HG03060 (cell line): Measurements from ENCODE around the gene TRPM3.
"Not testable (repeated sequence)": the region's sequence is repeated elsewhere in the genome, so short reads cannot be mapped to it uniquely, and the experiment has no call there.

ENCODE experiments used
- ATAC-seq: cut with Tn5 transposase; IDR thresholded peaks from one replicate; pipeline ENCODE4 v1.9.1; 2021; ENCODE audit warnings: low read depth, moderate number of reproducible peaks; ENCODE audit not compliant: unreplicated experiment

The TRPM3 gene

GRCh38 chr9:70683841-70684240 lies 437.6 kb downstream of the TRPM3 start:
- no peak for ATAC-seq

DNA sequence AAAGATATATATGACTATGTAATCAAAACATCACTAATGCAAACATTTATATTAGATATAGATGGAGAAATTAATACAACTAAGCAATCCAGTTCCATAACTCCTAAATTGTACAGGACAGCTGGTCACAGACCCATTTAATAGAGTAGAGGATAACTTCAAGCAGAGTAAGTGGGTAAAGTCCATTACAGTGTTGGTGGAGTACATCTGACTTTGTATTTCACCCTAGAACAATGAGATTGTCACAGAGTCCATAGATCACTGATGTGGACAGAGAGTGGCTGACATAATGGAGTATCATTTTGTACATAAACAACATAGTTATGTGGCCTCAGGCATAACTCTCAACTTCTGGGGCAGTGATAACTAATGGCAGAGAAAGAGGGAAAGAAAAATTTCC lies 439.1 kb downstream of the TRPM3 start:
- no peak for ATAC-seq

DNA sequence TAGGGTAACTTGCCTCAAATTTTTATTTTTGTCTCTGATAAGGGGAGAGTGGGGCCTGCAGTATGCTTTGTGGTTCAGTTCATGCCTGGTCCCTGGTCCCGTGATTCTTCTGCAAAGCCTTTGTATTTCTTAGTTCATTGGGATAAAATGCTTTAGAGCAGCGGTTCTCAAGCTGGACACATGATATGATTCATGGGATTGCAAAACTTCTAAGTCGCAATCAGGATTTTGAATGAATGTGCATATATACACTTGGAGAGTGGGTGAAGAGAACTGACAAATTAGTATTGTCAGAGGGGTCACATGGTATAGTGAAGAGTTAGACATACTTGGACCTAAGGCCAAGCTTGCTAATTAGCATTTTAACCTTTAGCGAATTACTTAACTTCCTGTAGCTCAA lies 441.6 kb downstream of the TRPM3 start:
- ATAC-seq = no peak

DNA sequence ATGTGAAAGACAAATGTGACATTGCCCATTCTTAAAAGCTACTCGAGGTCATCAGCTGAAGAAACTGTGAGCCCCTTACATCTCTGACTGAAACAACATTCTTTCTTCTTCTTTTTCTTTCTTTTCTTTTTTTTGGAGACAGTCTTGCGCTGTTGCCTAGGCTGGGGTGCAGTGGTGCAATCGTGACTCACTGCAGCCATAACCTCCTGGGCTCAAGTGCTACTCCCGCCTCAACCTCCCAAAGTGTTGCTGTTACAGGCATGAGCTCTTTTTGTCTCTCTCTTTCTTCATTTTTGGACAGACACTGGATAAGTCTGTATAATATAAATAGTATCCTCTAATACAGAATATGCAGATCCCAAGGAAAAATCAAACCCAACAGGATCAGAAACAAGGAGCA lies 443.3 kb downstream of the TRPM3 start:
- no peak for ATAC-seq

DNA sequence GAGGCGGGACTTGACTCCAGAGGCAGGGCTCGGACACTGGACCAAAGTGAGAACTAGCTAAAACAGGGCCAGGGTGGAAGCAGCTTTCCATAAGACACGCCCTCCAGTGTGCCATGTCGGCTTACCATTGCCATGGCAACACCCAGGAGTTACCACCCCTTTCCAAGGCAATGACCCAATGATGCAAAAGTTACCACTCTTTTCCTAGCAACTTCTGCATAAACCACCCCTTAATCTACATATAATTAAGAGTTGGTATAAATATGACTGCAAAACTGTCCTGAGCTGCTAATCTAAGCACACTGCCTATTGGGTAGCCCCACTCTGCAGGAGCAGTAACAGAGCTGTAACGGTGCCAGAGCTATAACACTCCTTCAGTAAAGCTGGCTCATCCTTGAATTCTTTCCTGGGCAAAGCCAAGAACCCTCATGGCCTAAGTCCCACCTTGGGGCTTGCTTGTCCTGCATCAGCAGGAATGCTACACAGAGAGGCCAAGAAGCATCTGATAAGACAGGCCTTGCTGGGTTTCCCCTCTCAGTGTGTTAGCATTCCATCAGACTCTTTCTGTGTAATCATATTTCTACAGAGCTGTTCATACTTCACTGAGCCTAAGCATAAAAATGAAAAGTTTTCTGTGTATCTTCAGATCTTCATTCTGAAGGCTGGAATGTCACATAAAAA lies 444.2 kb downstream of the TRPM3 start:
- no peak for ATAC-seq

DNA sequence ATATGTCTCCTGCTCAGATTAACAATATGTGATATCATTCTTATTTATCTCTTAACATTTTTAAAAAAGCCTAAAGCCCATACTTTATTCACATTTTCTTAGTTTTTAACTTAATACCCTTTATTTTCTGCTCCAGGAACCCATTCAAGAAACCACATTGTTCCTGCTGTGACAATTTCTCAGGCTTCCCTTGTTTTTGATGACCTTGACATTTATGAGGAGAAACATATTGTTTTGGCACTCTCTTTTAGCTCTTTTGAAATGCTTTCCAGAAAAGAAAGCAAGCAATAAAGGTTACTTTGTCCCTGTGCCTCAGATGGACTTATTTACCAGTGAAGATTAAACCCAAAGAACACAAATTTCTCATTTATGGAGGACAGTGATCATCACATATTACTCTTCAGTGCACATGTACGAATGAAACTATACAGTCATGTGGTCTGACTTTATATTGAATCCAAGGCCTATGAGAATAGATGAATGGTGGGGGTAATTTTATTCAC lies 445.5 kb downstream of the TRPM3 start:
- ATAC-seq = no peak

DNA sequence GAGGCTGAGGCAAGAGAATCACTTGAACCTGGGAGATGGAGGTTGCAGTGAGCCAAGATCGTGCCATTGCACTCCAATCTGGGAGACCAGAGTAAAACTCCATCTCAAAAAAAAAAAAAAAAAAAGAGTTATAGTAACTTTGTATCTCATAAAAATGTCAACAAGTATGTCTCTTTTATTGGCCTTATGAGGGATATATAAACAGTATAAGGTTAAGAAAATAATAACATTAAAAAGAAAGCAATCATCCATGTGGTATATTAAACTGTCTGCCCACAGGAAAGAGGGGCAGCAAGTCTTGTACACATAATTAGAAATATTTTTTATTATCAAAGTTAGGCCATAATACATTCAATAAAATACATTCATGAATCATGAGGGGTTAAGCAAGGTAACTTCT lies 447.6 kb downstream of the TRPM3 start:
- no peak for ATAC-seq

- ATAC-seq = no peak
Measured at GRCh38 chr9:70672161-70672649, 449.2 kb downstream of the TRPM3 start.

DNA sequence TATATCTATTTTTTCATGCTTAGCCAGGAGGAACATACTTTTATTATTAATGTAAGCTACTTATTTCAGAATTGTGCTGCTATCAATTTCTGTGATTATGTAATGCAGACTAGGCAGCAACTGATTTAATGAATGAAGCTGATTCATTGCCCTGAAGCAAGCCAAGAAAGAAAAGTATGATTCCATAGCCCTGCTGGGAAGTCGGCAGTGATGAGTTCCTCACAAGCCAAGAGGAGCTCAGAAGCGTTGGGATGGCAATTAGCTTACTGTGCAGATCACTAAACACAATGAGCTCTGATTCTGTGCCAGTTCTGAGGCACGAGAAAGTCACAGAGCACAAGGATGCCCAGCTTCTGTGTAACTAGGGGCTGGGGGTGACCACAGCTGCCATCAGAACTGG lies 452.7 kb downstream of the TRPM3 start:
- ATAC-seq = no peak

DNA sequence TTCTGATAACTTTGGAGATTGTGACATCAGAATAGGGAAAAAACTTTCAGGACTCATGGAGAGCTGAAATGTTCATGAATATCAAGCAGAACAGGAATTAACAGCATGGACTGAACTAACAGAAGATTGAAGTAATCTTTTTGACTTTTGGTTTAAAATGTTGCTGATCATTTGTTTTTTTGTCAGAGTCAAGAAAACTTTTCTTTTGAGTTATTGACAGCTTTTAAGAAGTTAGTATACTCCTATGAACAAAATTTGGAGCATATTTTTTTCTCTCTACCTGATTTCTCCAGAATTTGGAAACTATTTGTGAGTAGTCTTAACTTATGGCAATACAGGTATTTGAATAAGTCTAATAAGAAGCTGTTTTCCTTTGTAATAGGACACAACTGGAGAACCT lies 462.7 kb downstream of the TRPM3 start:
- ATAC-seq = no peak

DNA sequence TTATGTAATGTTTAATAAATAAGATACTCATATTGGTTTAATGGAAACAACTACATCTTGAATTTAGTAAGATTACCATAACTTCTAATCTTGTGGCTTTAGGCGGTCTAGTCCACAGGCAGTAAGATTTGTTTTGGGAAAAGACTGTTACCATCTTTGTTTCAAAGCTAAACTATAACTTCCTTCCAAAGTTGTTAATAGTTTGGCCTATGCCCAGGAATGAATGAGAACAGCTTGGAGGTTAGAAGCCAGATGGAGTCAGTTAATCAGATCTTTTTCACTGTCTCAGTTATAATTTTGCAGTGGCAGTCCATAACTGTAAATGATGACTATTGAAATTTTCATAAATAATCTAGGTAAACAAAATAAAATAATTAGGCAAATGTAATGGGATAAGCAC lies 465.1 kb downstream of the TRPM3 start:
- ATAC-seq = no peak

DNA sequence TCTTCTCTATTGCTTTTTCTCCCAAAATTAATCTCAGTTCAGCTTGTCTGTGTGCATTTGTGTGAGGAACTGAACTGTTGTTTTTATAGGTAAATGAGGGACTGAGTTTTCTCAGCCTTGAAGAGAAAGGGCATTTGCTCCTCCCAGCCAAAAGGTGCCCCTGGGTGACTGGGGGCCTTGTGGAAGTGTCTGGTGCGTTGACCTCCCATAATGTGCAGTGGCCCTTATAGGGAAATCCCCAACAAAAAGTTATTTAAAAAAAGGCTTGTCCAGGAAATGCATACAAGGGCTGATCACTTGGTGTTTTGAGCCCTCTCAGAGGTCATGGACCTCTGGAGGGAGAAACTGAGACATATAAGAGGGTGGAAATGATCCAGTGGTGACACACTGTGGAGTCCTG lies 467.3 kb downstream of the TRPM3 start:
- no peak for ATAC-seq

- not testable (repeated sequence) for ATAC-seq
Measured at GRCh38 chr9:70644627-70645026, 476.8 kb downstream of the TRPM3 start.

- no peak for ATAC-seq
Measured at GRCh38 chr9:70642341-70642740, 479.1 kb downstream of the TRPM3 start.

GRCh38 chr9:70641631-70642030 lies 479.8 kb downstream of the TRPM3 start:
- ATAC-seq = no peak

GRCh38 chr9:70641031-70641430 lies 480.4 kb downstream of the TRPM3 start:
- no peak for ATAC-seq

GRCh38 chr9:70639853-70640814 lies 481.3 kb downstream of the TRPM3 start:
- ATAC-seq = no peak

DNA sequence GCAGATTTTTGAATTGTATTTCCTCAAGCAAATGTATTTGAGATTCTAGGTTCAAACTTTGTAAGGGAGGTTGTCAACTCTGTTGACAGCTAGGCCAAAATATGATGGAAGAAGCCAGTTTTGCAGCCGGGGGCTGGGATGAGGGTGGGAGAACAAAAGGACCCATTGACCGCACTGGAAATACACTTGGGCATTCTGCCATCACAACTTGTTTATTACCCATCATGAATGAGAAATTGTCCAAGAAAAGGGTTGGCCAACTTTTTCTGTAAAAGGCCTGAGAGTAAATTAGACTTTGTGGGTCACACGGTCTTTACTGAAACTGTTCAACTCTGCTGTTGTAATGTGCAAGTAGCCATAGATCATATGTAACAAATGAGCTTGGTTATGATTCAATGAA lies 485.6 kb downstream of the TRPM3 start:
- no peak for ATAC-seq

DNA sequence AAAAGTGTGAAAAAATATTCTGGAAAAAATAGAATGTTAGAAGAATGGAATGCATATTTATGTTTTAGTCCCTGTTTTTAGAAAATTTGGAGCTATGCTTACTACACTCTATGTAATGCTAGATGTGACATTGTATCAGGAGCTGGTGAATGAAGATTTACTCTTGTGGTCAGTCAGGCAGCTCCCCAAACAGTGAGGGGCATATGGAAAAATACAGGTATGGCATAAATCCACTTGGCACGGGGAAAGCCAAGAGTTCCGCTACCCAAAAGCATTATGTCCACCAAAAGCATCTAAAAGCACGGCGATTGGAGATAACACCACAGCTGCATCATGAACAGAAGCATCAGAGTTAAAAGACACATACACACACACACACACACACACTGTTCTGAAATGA lies 486.7 kb downstream of the TRPM3 start:
- no peak for ATAC-seq

DNA sequence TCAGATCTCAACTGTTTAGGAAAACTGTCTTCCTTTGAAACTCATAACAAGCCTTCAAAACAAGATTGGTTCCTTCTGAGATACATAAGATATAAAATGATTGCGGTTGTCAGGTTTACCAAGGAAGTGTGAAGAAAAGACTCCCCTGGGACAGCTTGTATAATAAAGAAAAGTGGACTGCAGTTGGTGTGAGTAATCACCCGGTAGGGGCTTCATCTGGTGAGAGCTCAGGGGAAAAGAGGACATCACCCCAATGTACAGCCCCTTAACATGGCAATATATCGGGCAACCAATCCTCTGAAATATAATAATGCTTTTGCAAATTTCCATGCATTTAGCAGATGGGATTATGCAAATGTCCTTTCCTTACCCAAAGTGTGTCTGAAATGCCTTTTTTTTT lies 490.4 kb downstream of the TRPM3 start:
- ATAC-seq = no peak

DNA sequence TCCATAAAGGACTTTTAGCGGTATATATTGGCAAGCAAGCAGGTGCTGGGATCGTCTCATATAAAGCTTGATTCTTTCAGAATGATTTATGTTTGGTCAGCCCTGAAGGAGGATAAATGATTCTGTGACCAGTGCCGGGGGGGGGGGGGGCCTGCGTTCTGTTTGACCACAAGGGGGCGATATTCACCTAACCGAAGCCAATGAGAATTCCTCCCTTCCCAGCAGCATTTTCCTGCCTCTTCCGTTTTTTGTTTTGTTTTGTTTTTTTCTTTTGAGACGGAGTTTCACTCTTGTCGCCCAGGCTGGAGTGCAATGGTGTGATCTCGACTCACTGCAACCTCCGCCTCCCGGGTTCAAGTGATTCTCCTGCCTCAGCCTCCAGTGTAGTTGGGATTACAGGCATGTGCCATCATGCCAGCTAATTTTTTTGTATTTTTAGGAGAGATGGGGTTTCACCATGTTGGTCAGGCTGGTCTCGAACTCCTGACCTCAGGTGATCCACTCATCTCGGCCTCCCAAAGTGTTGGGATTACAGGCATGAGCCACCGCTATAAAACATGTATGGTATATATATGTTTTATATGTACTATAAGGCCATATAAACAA lies 492.2 kb downstream of the TRPM3 start:
- not testable (repeated sequence) for ATAC-seq
